GM12878 (cell line): Measurements from ENCODE around the gene MSL1. TPM values are rescaled to one million over a fixed set of nuclear protein-coding genes. Genes with fewer than 3 reads are reported as not detected.

Experiments
- BCL11A ChIP-seq: IDR thresholded peaks from 2 replicates; pipeline ENCODE4 v1.6.1; 2011; ENCODE audit warnings: low read depth, low read length
- BHLHE40 ChIP-seq, 2 experiments: fragments of 450-650 bp in 1 of 2; IDR thresholded peaks; 2 replicates each; pipeline ENCODE4 v1.6.1; 2011 to 2017; ENCODE audit warnings: low read depth in 2 of 2, borderline replicate concordance in 1 of 2, improper control_type of control experiment in 1 of 2, low read length in 1 of 2, mild to moderate bottlenecking in 1 of 2
- CBFB ChIP-seq: IDR thresholded peaks from 2 replicates; pipeline ENCODE4 v1.6.1; 2016; ENCODE audit warnings: antibody characterized with exemption, low read depth
- CEBPB ChIP-seq, 2 experiments: fragments of 150-350 bp in 1 of 2; IDR thresholded peaks; 2 replicates each; pipeline ENCODE4 v1.6.1; 2012 to 2014; ENCODE audit warnings: low read depth in 2 of 2, low read length in 2 of 2, borderline replicate concordance in 1 of 2, inconsistent platforms in 1 of 2
- CHD4 ChIP-seq: fragments of 200-600 bp; sonication (generic); IDR thresholded peaks from 2 replicates; pipeline ENCODE4 v1.6.1; 2016; ENCODE audit warnings: mild to moderate bottlenecking
- E2F4 ChIP-seq: IDR thresholded peaks from 2 replicates; pipeline ENCODE4 v1.6.1; 2012; ENCODE audit warnings: low read depth, low read length, improper control_type of control experiment
- E4F1 ChIP-seq: fragments of 450-650 bp; IDR thresholded peaks from 2 replicates; pipeline ENCODE4 v1.6.1; 2018; ENCODE audit warnings: borderline replicate concordance, mild to moderate bottlenecking; ENCODE audit not compliant: partially characterized antibody
- ETV6 ChIP-seq, 2 experiments: fragments of 450-650 bp in 1 of 2; IDR thresholded peaks in 1 of 2; conservative IDR thresholded peaks in 1 of 2; 2 replicates each; pipeline ENCODE4 v1.6.1; 2014; ENCODE audit warnings: antibody characterized with exemption in 1 of 2, borderline replicate concordance in 1 of 2, low read depth in 1 of 2, mild to moderate bottlenecking in 1 of 2, moderate library complexity in 1 of 2
- FOS ChIP-seq: IDR thresholded peaks from 3 replicates; pipeline ENCODE4 v1.6.1; 2011; ENCODE audit warnings: borderline replicate concordance; ENCODE audit not compliant: insufficient read length; ENCODE audit errors: extremely low read depth
- HDGF ChIP-seq: fragments of 450-650 bp; IDR thresholded peaks from 2 replicates; pipeline ENCODE4 v1.6.1; 2016; ENCODE audit warnings: antibody characterized with exemption
- IRF4 ChIP-seq: IDR thresholded peaks from 2 replicates; pipeline ENCODE4 v1.6.1; 2011; ENCODE audit warnings: low read depth, low read length
- MYB ChIP-seq: fragments of 150-350 bp; IDR thresholded peaks from 2 replicates; pipeline ENCODE4 v1.6.1; 2014; ENCODE audit warnings: mild to moderate bottlenecking, low read depth, low read length, borderline replicate concordance
- NBN ChIP-seq: fragments of 450-650 bp; IDR thresholded peaks from 2 replicates; pipeline ENCODE4 v1.6.1; 2016
- PBX3 ChIP-seq: IDR thresholded peaks from 2 replicates; pipeline ENCODE4 v1.6.1; 2011; ENCODE audit warnings: mild to moderate bottlenecking, low read depth, low read length, moderate library complexity; ENCODE audit not compliant: insufficient replicate concordance
- REST ChIP-seq: IDR thresholded peaks from 2 replicates; pipeline ENCODE4 v1.6.1; 2012; ENCODE audit warnings: mild to moderate bottlenecking, low read depth, low read length
- SMAD1 ChIP-seq: fragments of 450-650 bp; IDR thresholded peaks from 2 replicates; pipeline ENCODE4 v1.6.1; 2018; ENCODE audit warnings: mild to moderate bottlenecking, low read depth; ENCODE audit not compliant: partially characterized antibody
- TARDBP ChIP-seq: IDR thresholded peaks from 2 replicates; pipeline ENCODE4 v1.6.1; 2016; ENCODE audit warnings: borderline replicate concordance
- YY1 ChIP-seq: IDR thresholded peaks from 2 replicates; pipeline ENCODE4 v1.6.1; 2011; ENCODE audit warnings: low read depth, mild to moderate bottlenecking, low read length
- ZBTB33 ChIP-seq: fragments of 450-650 bp; IDR thresholded peaks from 2 replicates; pipeline ENCODE4 v1.6.1; 2017; ENCODE audit warnings: mild to moderate bottlenecking
- polyA plus RNA-seq, 11 experiments: library from polyadenylated mRNA; depleted of rRNA in 4 of 11; unstranded in 6 of 11; stranded (reverse) in 5 of 11; fragments of >200 nt; fragmentation: Nextera tagmentation in 4 of 11; fragmentation: Illumina TruSeq in 1 of 11; extraction: Ambion mirVana in 4 of 11; extraction: Trizol in 1 of 11; gene quantifications; 1 replicate in 1 of 11; 2 replicates in 10 of 11; pipeline versions ENCODE4 v1.2.1 to v1.2.3, GENCODE V29; 2011 to 2016; ENCODE audit warnings: inconsistent platforms in 2 of 11, missing spikeins in 2 of 11, low read depth in 1 of 11
- total RNA-seq, 4 experiments: library from RNA; depleted of rRNA in 3 of 4; stranded (reverse); fragments of >200 nt in 3 of 4; fragmentation: Illumina TruSeq in 1 of 4; extraction: Trizol in 1 of 4; gene quantifications; 2 replicates each; pipeline versions ENCODE4 v1.2.1 to v1.2.3, GENCODE V29; 2013 to 2021

The MSL1 gene
- total and polyA plus RNA-seq, 10 of the 15 experiments (the other 5 are each of a cell fraction or from before 2014, with no cell fraction given) = 6.1 to 95.2 (median 51.8) TPM

GRCh38 chr17:40113110-40113906, 8.5 kb upstream of the MSL1 start (continued):
- TF ChIP-seq REST = no peak
- peak; percentile 75; the same call in 1 of the 2 replicates for TF ChIP-seq YY1
- TF ChIP-seq CEBPB (IDR thresholded peaks at IDR 0.05; ENCODE audit: borderline replicate concordance in 1 of 2, low read depth in 2 of 2, low read length in 2 of 2) = no peak
- no peak for TF ChIP-seq E4F1
- TF ChIP-seq SMAD1 = no peak
- TF ChIP-seq CHD4 = no peak
- TF ChIP-seq IRF4 = 0 out of 2 replicates have a peak, but pooled peaks have one; percentile 29
- no peak for TF ChIP-seq FOS
- no peak for TF ChIP-seq BCL11A
- TF ChIP-seq NBN = 0 out of 2 replicates have a peak, but pooled peaks have one; percentile 73
- peak in 1 of 2 experiments; percentile 46; a peak in 1 of 4 replicates for TF ChIP-seq ETV6 (conservative IDR thresholded peaks at IDR 0.05 in 1 of 2, IDR thresholded peaks at IDR 0.05 in 1 of 2; ENCODE audit: borderline replicate concordance in 1 of 2, low read depth in 1 of 2)
- no peak for TF ChIP-seq ZBTB33
- no peak for TF ChIP-seq PBX3
- TF ChIP-seq CBFB = no peak
- TF ChIP-seq MYB = no peak
- no peak for TF ChIP-seq TARDBP
- peak; percentile 45 to 70; a peak in 2 of 4 replicates for TF ChIP-seq BHLHE40 (IDR thresholded peaks at IDR 0.05; ENCODE audit: borderline replicate concordance in 1 of 2, low read depth in 2 of 2, low read length in 1 of 2)
- TF ChIP-seq HDGF = 0 out of 2 replicates have a peak, but pooled peaks have one; percentile 46
- TF ChIP-seq E2F4 = no peak
